Neural cell (in vitro differentiated cells): ENCODE measurements around the gene LPCAT4. TPM values are rescaled to one million over a fixed set of nuclear protein-coding genes. Genes with fewer than 3 reads are reported as not detected.

ENCODE experiments used
- H2AFZ ChIP-seq: fragments of 200-600, 300-800 bp; sonication (generic), shearing (Covaris generic); 2 replicates; pipeline ENCODE4 v1.6.0; 2014; ENCODE audit warnings: low read depth, mild to moderate bottlenecking, antibody characterized with exemption, low read length, moderate library complexity
- H3F3A ChIP-seq: fragments of 200-600 bp; shearing (Covaris generic); 2 replicates; pipeline ENCODE4 v1.6.1; 2016; ENCODE audit warnings: mild to moderate bottlenecking, moderate library complexity, mixed read lengths, antibody characterized with exemption, low read length; ENCODE audit not compliant: insufficient read depth, poor library complexity, severe bottlenecking
- H3K27ac ChIP-seq: fragments of 200-600, 300-800 bp; sonication (generic), shearing (Covaris generic); 2 replicates; pipeline ENCODE4 v1.5.1; 2014; ENCODE audit warnings: mild to moderate bottlenecking, low read length, moderate library complexity
- H3K27me3 ChIP-seq: fragments of 300-800, 200-600 bp; sonication (generic), shearing (Covaris generic); 2 replicates; pipeline ENCODE4 v1.6.0; 2014; ENCODE audit warnings: mild to moderate bottlenecking, low read depth, low read length, moderate library complexity; ENCODE audit not compliant: insufficient read depth
- H3K36me3 ChIP-seq: fragments of 300-800, 200-600 bp; sonication (generic), shearing (Covaris generic); 2 replicates; pipeline ENCODE4 v1.5.1; 2014; ENCODE audit warnings: mild to moderate bottlenecking, antibody characterized with exemption, low read length, moderate library complexity; ENCODE audit not compliant: insufficient read depth
- H3K4me2 ChIP-seq: fragments of 300-800, 200-600 bp; sonication (generic), shearing (Covaris generic); 2 replicates; pipeline ENCODE4 v1.6.0; 2014; ENCODE audit warnings: mild to moderate bottlenecking, low read length
- H3K4me3 ChIP-seq: fragments of 300-800, 200-600 bp; sonication (generic), shearing (Covaris generic); 2 replicates; pipeline ENCODE4 v1.5.1; 2014; ENCODE audit warnings: mild to moderate bottlenecking, low read length, moderate library complexity
- H3K79me2 ChIP-seq: fragments of 200-600 bp; shearing (Covaris generic); replicated peaks from 2 replicates; pipeline ENCODE4 v1.6.0; 2014; ENCODE audit warnings: mild to moderate bottlenecking, low read length, moderate library complexity; ENCODE audit not compliant: insufficient read depth
- H3K9ac ChIP-seq: fragments of 300-800, 200-600 bp; sonication (generic), shearing (Covaris generic); 2 replicates; pipeline ENCODE4 v1.6.1; 2016; ENCODE audit warnings: mild to moderate bottlenecking, low read length, mixed read lengths
- H3K9me2 ChIP-seq: fragments of 200-600 bp; shearing (Covaris generic); 2 replicates; pipeline ENCODE4 v1.6.1; 2016; ENCODE audit warnings: mild to moderate bottlenecking, low read length, mixed read lengths; ENCODE audit not compliant: insufficient read depth
- H3K9me3 ChIP-seq: fragments of 200-600, 300-800 bp; sonication (generic), shearing (Covaris generic); 2 replicates; pipeline ENCODE4 v1.6.1; 2016; ENCODE audit warnings: mild to moderate bottlenecking, mixed run types, low read length, moderate library complexity, mixed read lengths
- H4K20me1 ChIP-seq: fragments of 200-600 bp; shearing (Covaris generic); 2 replicates; pipeline ENCODE4 v1.6.1; 2016; ENCODE audit warnings: mild to moderate bottlenecking, mixed run types; ENCODE audit not compliant: insufficient read depth
- EP300 ChIP-seq: fragments of 450-650 bp; conservative IDR thresholded peaks from 2 replicates; pipeline ENCODE4 v1.6.1; 2014; ENCODE audit warnings: antibody characterized with exemption, mild to moderate bottlenecking, moderate library complexity; ENCODE audit not compliant: poor library complexity, severe bottlenecking
- EZH2 ChIP-seq: fragments of 200-600, 300-800 bp; shearing (Covaris generic), sonication (generic); IDR thresholded peaks from 2 replicates; pipeline ENCODE4 v1.6.1; 2014; ENCODE audit warnings: antibody characterized with exemption, low read length, borderline replicate concordance, mild to moderate bottlenecking; ENCODE audit not compliant: insufficient read depth, poor library complexity, severe bottlenecking
- MXI1 ChIP-seq: fragments of 450-650 bp; conservative IDR thresholded peaks from 2 replicates; pipeline ENCODE4 v1.6.1; 2014; ENCODE audit warnings: antibody characterized with exemption, mild to moderate bottlenecking; ENCODE audit not compliant: poor library complexity, severe bottlenecking
- POLR2AphosphoS5 ChIP-seq: IDR thresholded peaks from 2 replicates; pipeline ENCODE4 v1.6.1; 2012
- RAD21 ChIP-seq: fragments of 450-650 bp; conservative IDR thresholded peaks from 2 replicates; pipeline ENCODE4 v1.6.1; 2014; ENCODE audit warnings: antibody characterized with exemption, mild to moderate bottlenecking, moderate library complexity
- SMC3 ChIP-seq: fragments of 450-650 bp; conservative IDR thresholded peaks from 2 replicates; pipeline ENCODE4 v1.6.1; 2014; ENCODE audit warnings: antibody characterized with exemption, mild to moderate bottlenecking, moderate library complexity; ENCODE audit not compliant: poor library complexity
- TAF1 ChIP-seq: IDR thresholded peaks from 2 replicates; pipeline ENCODE4 v1.6.1; 2012; ENCODE audit warnings: low read depth
- polyA plus RNA-seq: library from polyadenylated mRNA; depleted of rRNA; stranded (reverse); fragments of >200 nt; gene quantifications from 2 replicates; pipeline ENCODE4 v1.2.3, GENCODE V29; 2014
- TF ChIP-seq, protein P1 (sequence below): IDR thresholded peaks from 2 replicates; pipeline ENCODE4 v1.6.1; 2012; ENCODE audit warnings: borderline replicate concordance
- TF ChIP-seq, protein P2 (sequence below): fragments of 450-650 bp; IDR thresholded peaks from 2 replicates; pipeline ENCODE4 v1.5.1; 2014; ENCODE audit warnings: antibody characterized with exemption, mild to moderate bottlenecking, moderate library complexity; ENCODE audit not compliant: poor library complexity, severe bottlenecking

The LPCAT4 gene
- polyA plus RNA-seq, 1 donor from 2014 or later, result 76.7 TPM

DNA sequence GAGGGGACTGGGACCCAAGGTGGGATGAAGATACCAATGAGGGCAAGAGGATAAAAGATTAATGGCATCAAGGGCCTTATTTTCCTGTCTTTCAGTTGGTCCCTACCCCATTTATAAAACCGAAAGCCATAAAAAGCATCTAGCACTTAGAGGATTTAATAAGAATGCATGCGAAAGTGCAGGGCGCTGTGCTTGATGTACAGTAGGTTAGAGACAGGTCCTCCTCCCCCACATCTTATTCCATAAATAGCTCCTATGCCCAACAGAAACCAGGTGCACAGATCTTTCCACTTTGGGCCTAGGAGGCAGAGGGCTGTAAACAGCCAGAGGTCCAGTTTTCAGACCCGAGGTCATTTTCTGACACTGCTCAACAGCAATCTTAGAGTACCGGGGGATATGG, 1.2 kb downstream of the LPCAT4 start:
- peak overlapping the region; percentile 90 for H3K27ac ChIP-seq
- H2AFZ ChIP-seq, result peak overlapping the region; percentile 11
- peak overlapping the region; percentile 100 for H3K9ac ChIP-seq

DNA sequence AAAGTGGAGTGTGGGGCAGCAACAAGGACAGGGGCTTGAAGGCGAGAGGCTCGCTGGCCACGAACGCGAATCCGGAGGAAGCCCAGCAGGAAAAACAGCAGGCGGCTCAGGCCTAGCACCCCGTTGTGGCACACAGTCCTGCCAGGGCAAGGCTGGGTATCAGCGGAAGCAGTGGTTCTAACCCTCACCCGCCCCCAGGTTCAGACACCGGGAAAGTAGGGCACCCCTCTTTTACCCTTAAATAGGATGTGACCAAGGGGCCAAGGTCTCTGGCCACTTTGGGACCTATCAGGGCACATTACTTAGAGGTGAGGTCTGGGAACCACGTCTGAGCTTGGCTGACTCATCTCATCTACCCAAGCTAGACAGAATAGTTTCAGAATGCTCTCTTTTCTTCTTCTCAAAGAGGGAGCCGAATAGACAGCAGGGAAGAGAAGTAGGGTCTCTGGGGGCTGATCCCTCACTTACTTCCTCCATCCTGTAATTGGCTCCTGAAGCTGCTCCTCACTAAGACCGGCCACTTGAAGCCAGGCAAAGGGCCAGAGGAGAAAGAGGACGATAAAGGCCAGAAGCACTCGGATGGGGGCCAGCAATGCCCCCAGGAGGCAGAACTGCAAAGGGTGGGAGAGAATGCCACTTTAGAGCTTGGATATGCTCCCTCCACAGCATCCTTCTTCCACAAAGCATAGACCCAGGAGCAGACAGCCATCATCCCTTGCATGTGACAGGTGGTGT, 1.7 kb downstream of the LPCAT4 start:
- Histone ChIP-seq H3K9ac (peak overlapping the region; percentile 100), H3K27ac (peak overlapping the region; percentile 90)

More for the DNA sequence above, 1.2 kb downstream of the LPCAT4 start:
- no peaks in the 10 kb centered on the region for H3K9me3 ChIP-seq
- H3K36me3 ChIP-seq, result no peaks in the 10 kb centered on the region
- no peaks in the 10 kb centered on the region for H3K27me3 ChIP-seq
- H3K9me2 ChIP-seq, result no peaks in the 10 kb centered on the region
- peaks cover 7% of the 10 kb centered on the region for H3F3A ChIP-seq
- H3K4me2 ChIP-seq, result peak overlapping the region; percentile 93
- peak overlapping the region; percentile 93 for H3K4me3 ChIP-seq
- TF ChIP-seq, protein P1, sequence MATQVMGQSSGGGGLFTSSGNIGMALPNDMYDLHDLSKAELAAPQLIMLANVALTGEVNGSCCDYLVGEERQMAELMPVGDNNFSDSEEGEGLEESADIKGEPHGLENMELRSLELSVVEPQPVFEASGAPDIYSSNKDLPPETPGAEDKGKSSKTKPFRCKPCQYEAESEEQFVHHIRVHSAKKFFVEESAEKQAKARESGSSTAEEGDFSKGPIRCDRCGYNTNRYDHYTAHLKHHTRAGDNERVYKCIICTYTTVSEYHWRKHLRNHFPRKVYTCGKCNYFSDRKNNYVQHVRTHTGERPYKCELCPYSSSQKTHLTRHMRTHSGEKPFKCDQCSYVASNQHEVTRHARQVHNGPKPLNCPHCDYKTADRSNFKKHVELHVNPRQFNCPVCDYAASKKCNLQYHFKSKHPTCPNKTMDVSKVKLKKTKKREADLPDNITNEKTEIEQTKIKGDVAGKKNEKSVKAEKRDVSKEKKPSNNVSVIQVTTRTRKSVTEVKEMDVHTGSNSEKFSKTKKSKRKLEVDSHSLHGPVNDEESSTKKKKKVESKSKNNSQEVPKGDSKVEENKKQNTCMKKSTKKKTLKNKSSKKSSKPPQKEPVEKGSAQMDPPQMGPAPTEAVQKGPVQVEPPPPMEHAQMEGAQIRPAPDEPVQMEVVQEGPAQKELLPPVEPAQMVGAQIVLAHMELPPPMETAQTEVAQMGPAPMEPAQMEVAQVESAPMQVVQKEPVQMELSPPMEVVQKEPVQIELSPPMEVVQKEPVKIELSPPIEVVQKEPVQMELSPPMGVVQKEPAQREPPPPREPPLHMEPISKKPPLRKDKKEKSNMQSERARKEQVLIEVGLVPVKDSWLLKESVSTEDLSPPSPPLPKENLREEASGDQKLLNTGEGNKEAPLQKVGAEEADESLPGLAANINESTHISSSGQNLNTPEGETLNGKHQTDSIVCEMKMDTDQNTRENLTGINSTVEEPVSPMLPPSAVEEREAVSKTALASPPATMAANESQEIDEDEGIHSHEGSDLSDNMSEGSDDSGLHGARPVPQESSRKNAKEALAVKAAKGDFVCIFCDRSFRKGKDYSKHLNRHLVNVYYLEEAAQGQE, result no peak
- peak; percentile 8 for TF ChIP-seq EP300
- H4K20me1 ChIP-seq, result no peaks in the 10 kb centered on the region
- peaks cover 8% of the 10 kb centered on the region for H3K79me2 ChIP-seq

DNA sequence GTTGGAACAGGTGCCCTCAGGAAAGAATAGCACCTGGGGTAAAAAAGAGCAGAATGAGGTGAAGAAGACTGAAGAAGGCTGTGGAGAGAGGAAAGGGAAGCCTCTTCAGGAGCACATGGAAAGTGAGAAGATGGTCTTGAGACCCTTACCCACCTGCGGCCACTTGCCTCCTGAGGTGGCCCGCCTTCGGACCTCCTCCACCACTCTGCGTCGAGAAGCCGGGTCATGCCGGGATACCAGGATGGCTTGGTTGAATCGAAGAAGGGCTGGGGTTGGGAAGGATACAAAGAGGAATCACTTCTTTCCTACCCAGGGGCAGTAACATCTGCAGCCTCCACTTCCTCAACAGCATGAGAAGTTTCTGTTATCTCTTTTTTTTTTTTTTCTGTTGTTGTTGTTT, 3.0 kb downstream of the LPCAT4 start:
- Histone ChIP-seq H3K36me3 (peaks cover 3% of the 10 kb centered on the region), H4K20me1 (no peaks in the 10 kb centered on the region), H2AFZ (no peak overlapping the region), H3K9me3 (no peaks in the 10 kb centered on the region), H3K4me3 (no peak overlapping the region), H3K27ac (no peak overlapping the region), H3K79me2 (peaks cover 8% of the 10 kb centered on the region), H3K9ac (no peak overlapping the region), H3K4me2 (no peak overlapping the region), H3K27me3 (no peaks in the 10 kb centered on the region), H3K9me2 (no peaks in the 10 kb centered on the region), H3F3A (peaks cover 7% of the 10 kb centered on the region)
- TF ChIP-seq, protein P2, sequence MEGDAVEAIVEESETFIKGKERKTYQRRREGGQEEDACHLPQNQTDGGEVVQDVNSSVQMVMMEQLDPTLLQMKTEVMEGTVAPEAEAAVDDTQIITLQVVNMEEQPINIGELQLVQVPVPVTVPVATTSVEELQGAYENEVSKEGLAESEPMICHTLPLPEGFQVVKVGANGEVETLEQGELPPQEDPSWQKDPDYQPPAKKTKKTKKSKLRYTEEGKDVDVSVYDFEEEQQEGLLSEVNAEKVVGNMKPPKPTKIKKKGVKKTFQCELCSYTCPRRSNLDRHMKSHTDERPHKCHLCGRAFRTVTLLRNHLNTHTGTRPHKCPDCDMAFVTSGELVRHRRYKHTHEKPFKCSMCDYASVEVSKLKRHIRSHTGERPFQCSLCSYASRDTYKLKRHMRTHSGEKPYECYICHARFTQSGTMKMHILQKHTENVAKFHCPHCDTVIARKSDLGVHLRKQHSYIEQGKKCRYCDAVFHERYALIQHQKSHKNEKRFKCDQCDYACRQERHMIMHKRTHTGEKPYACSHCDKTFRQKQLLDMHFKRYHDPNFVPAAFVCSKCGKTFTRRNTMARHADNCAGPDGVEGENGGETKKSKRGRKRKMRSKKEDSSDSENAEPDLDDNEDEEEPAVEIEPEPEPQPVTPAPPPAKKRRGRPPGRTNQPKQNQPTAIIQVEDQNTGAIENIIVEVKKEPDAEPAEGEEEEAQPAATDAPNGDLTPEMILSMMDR, result no peak
- TF ChIP-seq EZH2 (no peak), RAD21 (no peak)
- TF ChIP-seq, protein P1, result no peak

More for the DNA sequence above, 1.7 kb downstream of the LPCAT4 start:
- Histone ChIP-seq H4K20me1 (no peaks in the 10 kb centered on the region), H3K4me2 (peak overlapping the region; percentile 93), H3K27me3 (no peaks in the 10 kb centered on the region), H3K79me2 (peaks cover 8% of the 10 kb centered on the region), H3K36me3 (no peaks in the 10 kb centered on the region), H3K9me2 (no peaks in the 10 kb centered on the region), H3F3A (peaks cover 7% of the 10 kb centered on the region), H2AFZ (no peak overlapping the region), H3K9me3 (no peaks in the 10 kb centered on the region), H3K4me3 (peak overlapping the region; percentile 93)
- no peak for TF ChIP-seq EP300
- TF ChIP-seq EZH2, result no peak
- TF ChIP-seq SMC3, result no peak
- TF ChIP-seq POLR2AphosphoS5, result no peak
- TF ChIP-seq, protein P2, result no peak
- TF ChIP-seq MXI1, result no peak
- no peak for TF ChIP-seq RAD21
- TF ChIP-seq TAF1, result no peak
